Neuron (in vitro differentiated cells): ENCODE results near the gene LIN52.

Experiments
- H2AFZ ChIP-seq: one replicate; pipeline ENCODE4 v1.6.1; 2013; ENCODE audit warnings: low read depth, mild to moderate bottlenecking, inconsistent platforms, low read length, moderate library complexity
- H3K27me3 ChIP-seq: one replicate; pipeline ENCODE4 v1.6.1; 2013; ENCODE audit warnings: low read length; ENCODE audit not compliant: insufficient read depth
- H3K36me3 ChIP-seq: one replicate; pipeline ENCODE4 v1.6.1; 2013; ENCODE audit warnings: low read length; ENCODE audit not compliant: insufficient read depth
- H3K4me1 ChIP-seq: one replicate; pipeline ENCODE4 v1.6.1; 2013; ENCODE audit warnings: low read length; ENCODE audit not compliant: insufficient read depth
- H3K4me3 ChIP-seq: 2 replicates; pipeline ENCODE4 v1.5.1; 2013; ENCODE audit warnings: mild to moderate bottlenecking, low read length, moderate library complexity
- H3K9me3 ChIP-seq: one replicate; pipeline ENCODE4 v1.6.1; 2013; ENCODE audit warnings: low read length

Gene LIN52

DNA sequence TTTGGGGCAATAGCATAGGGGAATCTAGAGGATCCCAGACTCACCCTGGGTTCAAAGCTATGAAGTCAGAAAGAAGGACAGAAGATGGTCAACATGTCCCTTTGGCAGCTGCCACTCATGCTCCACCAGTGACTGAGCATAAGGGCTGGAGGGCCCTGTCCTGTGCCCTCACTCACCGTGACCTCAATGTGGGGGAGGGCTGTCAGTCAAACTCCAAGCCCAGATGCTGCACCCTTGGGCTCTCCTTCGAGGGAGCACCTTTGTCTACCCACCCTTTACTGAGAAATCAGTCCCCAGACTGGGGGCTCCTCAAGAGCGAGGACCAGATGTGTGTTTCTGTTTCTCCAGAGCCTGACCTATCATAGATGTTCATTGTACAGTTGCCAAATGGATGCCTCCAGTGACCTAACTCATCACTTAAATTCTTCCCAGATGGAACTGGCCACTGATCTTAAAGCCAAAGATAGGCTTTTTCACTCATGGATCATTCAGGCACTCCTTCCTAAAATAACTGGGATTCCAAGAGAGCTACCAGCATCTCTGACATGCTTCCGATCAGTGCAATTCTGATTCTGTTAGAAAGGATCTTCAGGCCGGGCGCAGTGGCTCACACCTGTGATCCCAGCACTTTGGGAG lies 127.3 kb downstream of the LIN52 start:
- H3K9me3 ChIP-seq = no peaks in the 10 kb centered on the region
- peaks cover 2% of the 10 kb centered on the region for H3K27me3 ChIP-seq
- no peak overlapping the region for H2AFZ ChIP-seq
- no peaks in the 10 kb centered on the region for H3K36me3 ChIP-seq
- no peak overlapping the region for H3K4me3 ChIP-seq
- H3K4me1 ChIP-seq = no peaks in the 10 kb centered on the region

DNA sequence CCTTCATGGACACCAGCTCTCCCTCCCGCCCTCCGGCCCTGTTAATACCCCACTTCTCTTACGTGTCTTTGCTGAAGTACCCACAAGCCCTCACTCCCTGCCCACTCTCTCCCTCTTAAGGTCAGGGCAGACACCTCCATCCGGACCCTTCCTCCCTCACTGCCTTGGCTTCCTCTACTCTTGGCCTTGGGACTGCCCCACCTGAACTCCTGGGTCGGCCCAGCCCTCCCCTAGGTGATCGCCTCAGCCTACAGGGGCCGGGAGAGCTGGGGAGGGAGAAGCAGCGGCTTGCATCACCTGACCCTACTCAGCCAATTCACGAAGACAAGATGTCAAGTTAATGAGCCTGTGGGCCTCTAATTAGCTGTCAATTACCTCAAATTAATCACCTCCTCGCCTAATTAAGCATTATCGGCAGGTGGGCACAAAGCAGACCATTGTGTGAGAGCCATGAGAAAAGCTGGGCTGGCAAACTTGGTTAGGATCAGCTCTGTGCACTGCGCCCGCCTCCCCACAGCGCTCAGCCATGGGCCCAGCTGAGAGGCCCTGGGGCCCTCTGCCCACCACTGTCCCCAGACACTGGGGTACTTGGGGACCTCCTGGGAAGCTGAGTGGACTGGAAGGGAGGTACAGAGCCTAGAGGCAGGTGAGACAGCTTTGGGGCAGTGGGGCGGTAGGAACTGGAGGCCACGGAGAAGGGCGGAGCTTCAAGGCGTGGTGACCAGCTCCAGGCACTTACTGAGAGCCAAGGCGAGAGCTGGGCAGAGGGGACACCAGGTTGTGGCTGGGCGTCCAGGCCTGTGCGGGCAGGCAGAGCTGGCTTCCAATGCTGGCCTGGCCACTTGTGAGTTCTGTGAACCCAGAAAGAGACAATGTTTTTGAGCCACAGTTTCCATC lies 129.4 kb downstream of the LIN52 start:
- no peak overlapping the region for H3K4me3 ChIP-seq
- no peak overlapping the region for H2AFZ ChIP-seq
- no peaks in the 10 kb centered on the region for H3K9me3 ChIP-seq
- no peaks in the 10 kb centered on the region for H3K4me1 ChIP-seq
- H3K36me3 ChIP-seq = no peaks in the 10 kb centered on the region
- peaks cover 9% of the 10 kb centered on the region for H3K27me3 ChIP-seq

DNA sequence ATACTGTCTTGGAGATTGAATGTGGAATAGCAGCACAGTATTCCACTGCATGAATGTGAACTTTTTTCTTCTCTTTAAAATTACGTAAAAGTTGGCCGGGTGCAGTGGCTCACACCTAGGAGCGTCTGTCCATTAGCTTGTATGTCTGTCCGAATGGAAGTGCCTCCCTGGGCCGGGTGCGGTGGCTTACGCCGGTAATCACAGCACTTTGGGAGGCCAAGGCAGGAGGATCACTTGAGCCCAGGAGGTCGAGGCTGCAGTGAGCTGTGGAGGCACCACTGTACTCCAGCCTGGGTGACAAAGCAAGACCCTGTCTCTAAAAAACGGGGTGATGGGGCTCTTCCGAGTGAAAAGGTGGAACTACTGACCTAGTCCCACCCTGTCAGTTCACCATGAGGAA lies 131.9 kb downstream of the LIN52 start:
- no peaks in the 10 kb centered on the region for H3K4me1 ChIP-seq
- no peak overlapping the region for H3K4me3 ChIP-seq
- no peaks in the 10 kb centered on the region for H3K36me3 ChIP-seq
- H2AFZ ChIP-seq = no peak overlapping the region
- peaks cover 12% of the 10 kb centered on the region for H3K27me3 ChIP-seq
- no peaks in the 10 kb centered on the region for H3K9me3 ChIP-seq

DNA sequence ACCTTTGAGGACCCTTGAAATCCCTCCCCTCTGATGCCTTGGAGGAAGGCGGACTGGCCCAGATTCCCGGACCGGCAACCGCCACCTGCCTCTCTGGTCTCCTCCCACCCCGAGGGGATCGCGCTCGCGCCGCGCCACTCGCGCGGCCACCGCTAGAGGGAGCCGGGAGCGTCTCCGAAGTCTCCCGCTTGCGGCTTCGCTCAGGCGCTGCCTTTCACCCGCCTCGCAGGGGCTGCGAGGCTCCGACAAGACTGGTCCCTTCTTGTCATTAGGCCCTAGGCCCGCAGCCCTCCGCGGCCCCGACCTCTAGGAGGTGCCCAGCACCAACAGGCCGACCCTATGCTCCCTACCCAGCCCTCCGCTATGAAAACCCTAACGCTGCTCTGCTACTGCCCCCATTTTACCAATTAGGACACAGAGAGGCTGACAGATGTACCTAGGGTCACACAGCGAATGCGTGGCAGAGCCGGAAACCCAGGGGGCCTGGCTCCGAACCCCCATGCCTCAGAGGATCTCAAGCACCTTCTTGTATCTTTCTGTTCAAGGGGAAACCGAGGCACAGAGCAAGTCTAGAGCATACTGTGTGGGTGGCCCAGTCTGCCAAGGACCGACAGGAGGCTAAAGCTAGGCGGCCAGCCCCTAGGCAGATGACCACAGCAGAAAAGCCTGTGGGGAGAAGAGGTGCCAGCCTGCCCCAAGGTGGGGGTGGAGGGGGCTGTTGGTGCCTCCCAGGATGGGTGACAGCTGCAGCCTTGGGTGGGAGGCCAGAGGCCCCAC lies 133.1 kb downstream of the LIN52 start:
- Histone ChIP-seq H3K4me3 (no peak overlapping the region), H2AFZ (no peak overlapping the region), H3K36me3 (no peaks in the 10 kb centered on the region), H3K27me3 (peaks cover 16% of the 10 kb centered on the region), H3K9me3 (no peaks in the 10 kb centered on the region), H3K4me1 (no peaks in the 10 kb centered on the region)

DNA sequence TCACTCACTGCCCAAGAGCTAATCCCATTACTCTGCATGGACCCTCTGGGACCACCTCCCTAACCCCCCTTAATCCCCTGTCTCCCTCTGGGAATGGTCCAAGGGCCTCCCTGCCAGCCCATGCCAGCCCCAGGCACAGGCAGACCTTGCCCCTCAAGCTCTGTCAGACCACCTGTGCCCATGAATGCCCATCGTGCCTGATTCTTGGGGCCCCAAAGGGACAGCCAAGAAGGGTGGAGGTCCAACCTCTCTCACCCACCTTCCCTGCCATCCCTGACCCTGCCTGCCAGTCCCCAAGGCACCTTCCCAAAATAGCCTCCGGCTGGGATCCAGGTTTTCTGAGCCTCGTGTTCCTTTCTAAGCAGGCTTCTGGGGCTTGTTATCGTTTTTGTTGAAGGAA lies 133.7 kb downstream of the LIN52 start:
- no peaks in the 10 kb centered on the region for H3K36me3 ChIP-seq
- H3K9me3 ChIP-seq = no peaks in the 10 kb centered on the region
- no peaks in the 10 kb centered on the region for H3K4me1 ChIP-seq
- H2AFZ ChIP-seq = no peak overlapping the region
- peaks cover 16% of the 10 kb centered on the region for H3K27me3 ChIP-seq
- no peak overlapping the region for H3K4me3 ChIP-seq

DNA sequence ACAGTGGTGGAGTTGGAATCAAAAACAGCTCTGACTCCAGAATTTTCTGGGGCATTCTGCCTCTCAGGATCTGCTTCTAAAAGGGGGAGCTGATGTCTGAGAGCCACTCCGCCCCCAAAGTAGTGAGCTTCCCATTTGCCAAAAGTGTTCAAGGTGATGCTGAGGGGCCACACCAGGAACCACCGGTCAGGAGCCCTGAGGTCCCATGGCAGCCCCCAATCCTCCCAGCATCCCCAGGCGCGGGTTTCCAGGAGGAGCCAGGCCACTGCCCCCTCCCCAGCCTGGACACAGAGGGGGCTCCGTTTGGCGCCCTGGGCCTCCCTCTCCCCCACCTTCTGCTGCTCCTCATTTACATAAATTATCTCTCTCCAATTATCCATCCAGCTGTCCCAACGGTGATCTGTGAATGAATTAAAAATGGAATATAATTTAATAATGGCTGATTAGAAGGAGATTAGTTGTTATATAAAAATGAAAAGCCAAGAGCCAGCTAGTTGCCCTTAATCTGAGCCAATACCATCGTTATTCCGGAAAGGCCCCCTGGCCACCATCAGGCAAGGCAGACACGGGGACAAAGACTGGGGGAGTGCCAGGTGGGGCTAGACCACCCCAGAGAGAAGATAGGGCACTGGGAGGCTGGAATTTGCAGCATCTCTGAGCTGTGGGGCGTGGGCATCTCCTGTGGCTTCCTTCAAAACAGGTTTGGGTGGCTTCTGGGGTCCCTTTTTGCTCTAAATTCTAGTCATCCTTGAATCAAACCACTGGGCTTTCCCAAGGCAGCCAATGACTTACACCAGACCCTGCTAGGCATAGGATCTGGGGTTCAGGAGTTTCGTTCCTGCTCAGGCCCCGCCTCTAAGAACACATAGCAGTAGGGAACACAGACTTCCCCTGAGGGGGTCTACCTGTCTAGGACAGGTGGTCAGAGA lies 134.8 kb downstream of the LIN52 start:
- Histone ChIP-seq H3K27me3 (peaks cover 21% of the 10 kb centered on the region), H3K9me3 (no peaks in the 10 kb centered on the region), H3K36me3 (no peaks in the 10 kb centered on the region), H3K4me3 (no peak overlapping the region), H2AFZ (no peak overlapping the region), H3K4me1 (no peaks in the 10 kb centered on the region)

DNA sequence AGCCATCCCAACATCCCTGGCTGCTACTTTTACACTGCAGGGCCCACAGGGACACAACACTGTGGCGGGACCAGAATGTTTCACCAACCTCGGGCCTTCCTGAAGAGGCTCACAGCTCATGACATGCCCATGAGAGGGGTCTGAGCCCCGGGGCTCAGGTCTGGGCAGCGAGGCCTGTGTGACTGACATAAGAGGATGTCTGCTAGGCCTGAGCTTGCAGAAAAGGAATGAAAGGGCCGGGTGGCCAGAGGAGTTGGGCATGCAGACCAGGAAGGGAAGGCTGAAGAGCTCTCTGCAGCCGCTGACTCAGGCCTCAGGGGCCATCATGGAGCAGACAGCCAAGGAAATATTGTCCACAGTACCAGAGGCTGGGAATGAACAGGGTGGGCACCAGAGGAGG lies 136.2 kb downstream of the LIN52 start:
- Histone ChIP-seq H3K9me3 (no peaks in the 10 kb centered on the region), H3K27me3 (peaks cover 19% of the 10 kb centered on the region), H2AFZ (no peak overlapping the region), H3K4me3 (no peak overlapping the region), H3K36me3 (no peaks in the 10 kb centered on the region), H3K4me1 (no peaks in the 10 kb centered on the region)

DNA sequence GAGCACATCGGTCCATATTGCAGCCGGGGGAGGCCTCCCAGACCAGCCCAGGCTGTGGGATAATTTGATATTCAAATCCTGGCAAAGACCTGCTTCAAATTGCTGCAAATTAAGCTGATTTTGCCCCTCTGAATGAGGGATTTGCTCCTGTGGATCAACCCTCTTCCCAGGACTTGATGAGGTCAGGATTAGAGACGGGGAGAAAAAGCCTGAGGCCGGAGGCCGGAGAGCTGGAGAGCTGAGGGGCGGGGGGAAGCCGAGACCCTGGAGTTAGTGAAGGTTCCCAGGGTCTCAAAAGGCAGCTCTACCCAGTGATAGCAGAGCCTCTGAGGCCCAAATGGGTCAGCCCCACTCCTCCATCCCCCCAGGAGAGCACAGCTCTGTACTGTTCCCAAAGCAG lies 137.0 kb downstream of the LIN52 start:
- Histone ChIP-seq H3K9me3 (no peaks in the 10 kb centered on the region), H3K27me3 (peaks cover 19% of the 10 kb centered on the region), H3K4me3 (no peak overlapping the region), H3K36me3 (no peaks in the 10 kb centered on the region), H2AFZ (no peak overlapping the region), H3K4me1 (no peaks in the 10 kb centered on the region)

DNA sequence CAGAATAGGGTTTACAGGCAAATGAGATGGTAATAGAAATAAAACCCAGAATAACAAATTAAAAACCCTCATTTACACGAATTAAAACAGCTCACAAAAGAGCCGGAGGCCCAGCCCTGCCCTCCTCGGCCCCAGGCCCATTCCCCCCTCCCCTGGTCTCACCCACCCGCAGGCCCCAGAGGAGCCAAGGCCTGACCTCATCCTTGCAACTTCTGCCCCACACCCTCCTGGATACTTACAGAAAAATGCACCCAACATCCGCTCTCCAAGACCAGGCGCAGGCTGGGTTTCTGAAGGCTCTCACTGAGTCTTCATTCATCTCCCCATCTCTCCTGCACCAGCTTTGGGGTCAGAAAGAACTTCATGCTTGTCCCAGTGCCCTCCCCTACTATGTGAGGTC lies 138.3 kb downstream of the LIN52 start:
- no peaks in the 10 kb centered on the region for H3K4me1 ChIP-seq
- H3K27me3 ChIP-seq = peaks cover 26% of the 10 kb centered on the region
- no peak overlapping the region for H3K4me3 ChIP-seq
- H2AFZ ChIP-seq = no peak overlapping the region
- no peaks in the 10 kb centered on the region for H3K9me3 ChIP-seq
- no peaks in the 10 kb centered on the region for H3K36me3 ChIP-seq

DNA sequence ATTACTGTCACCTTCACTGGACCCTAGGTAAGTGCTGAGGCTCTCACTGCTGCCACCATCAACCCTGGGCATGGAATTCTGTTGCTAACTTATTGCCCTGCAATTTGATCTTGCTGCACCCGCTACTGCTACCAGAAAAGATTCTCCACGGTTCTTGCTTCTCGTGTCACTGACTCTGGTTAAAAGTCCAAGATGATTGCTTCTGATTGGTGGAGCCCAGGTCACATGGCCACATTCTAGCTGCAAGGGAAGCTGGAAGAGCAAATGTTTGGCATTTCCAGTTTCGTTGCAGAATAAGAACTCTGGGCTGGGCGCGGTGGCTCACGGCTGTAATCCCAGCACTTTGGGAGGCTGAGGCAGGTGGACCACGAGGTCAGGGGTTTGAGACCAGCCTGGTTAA lies 147.0 kb downstream of the LIN52 start:
- H3K4me3 ChIP-seq = no peak overlapping the region
- H3K27me3 ChIP-seq = peaks cover 23% of the 10 kb centered on the region
- H3K4me1 ChIP-seq = no peaks in the 10 kb centered on the region
- no peaks in the 10 kb centered on the region for H3K36me3 ChIP-seq
- H3K9me3 ChIP-seq = peaks cover 3% of the 10 kb centered on the region
- H2AFZ ChIP-seq = no peak overlapping the region

DNA sequence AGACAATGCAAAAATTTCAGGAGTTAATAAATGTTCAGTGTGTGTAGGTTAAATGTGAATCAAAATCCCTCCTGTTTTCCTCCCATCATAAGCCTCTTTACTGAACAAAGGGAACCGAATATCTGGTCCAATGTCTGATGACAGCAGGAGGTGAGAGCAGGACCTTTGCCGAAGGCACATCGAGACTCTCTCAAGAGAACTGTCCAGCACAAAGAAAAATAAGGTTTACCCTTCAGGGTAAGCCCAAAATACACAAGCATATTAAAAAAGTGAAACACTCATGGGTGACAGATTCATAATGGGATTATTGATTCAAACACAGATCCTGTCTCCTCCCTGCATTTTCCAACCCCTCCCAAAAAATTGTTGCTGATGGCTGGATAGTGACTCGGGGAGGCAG lies 150.3 kb downstream of the LIN52 start:
- H2AFZ ChIP-seq = no peak overlapping the region
- H3K4me3 ChIP-seq = no peak overlapping the region
- peaks cover 3% of the 10 kb centered on the region for H3K9me3 ChIP-seq
- no peaks in the 10 kb centered on the region for H3K36me3 ChIP-seq
- peaks cover 45% of the 10 kb centered on the region for H3K27me3 ChIP-seq
- H3K4me1 ChIP-seq = peaks cover 3% of the 10 kb centered on the region

DNA sequence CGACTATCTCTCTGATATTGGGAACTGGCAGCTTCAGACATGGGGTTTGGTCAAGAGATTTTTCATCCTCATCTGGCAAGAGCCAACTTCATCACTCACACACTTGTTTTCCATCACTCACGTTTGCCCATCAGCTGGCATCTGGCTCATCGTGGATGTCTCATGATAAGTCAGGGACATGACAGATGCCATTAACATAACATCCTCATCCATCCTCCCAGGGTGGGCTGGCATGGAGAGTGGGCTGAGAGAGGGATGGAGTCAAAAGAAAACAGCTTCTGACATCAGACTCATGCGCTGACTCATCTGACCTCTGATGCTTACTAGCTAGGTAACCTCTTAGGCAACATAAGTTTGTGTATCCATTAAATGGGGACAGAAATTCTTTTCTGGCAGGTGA lies 152.7 kb downstream of the LIN52 start:
- no peak overlapping the region for H3K4me3 ChIP-seq
- no peaks in the 10 kb centered on the region for H3K9me3 ChIP-seq
- peaks cover 69% of the 10 kb centered on the region for H3K27me3 ChIP-seq

More for the DNA sequence above, 152.7 kb downstream of the LIN52 start:
- H2AFZ ChIP-seq = no peak overlapping the region
- H3K4me1 ChIP-seq = peaks cover 13% of the 10 kb centered on the region
- no peaks in the 10 kb centered on the region for H3K36me3 ChIP-seq
